Immature natural killer cell (primary cell): ENCODE measurements around the gene DBNDD1. TPM values are rescaled to one million over a fixed set of nuclear protein-coding genes. Genes with fewer than 3 reads are reported as not detected.
"Not testable (repeated sequence)": the region's sequence is repeated elsewhere in the genome, so short reads cannot be mapped to it uniquely, and the experiment has no call there.

Source experiments
- DNase-seq, 3 donors: peaks; one replicate each; pipeline ENCODE4 v3.0.0; 2022; ENCODE audit warnings: mixed read lengths in 1 of 3
- H3K27ac Mint-ChIP-seq, 6 donors: one replicate each; pipeline ENCODE4 v1.8.0; 2020; ENCODE audit warnings: mixed read lengths in 6 of 6, mild to moderate bottlenecking in 5 of 6, inconsistent platforms in 4 of 6, moderate library complexity in 3 of 6
- H3K27me3 Mint-ChIP-seq, 3 donors: one replicate each; pipeline ENCODE4 v1.8.0; 2020 to 2021; ENCODE audit warnings: low read depth in 3 of 3, mild to moderate bottlenecking in 3 of 3, mixed read lengths in 3 of 3, moderate library complexity in 3 of 3, inconsistent platforms in 1 of 3
- H3K36me3 Mint-ChIP-seq, 3 donors: one replicate each; pipeline ENCODE4 v1.8.0; 2020; ENCODE audit warnings: mixed read lengths in 3 of 3, inconsistent platforms in 2 of 3, mild to moderate bottlenecking in 2 of 3
- H3K4me1 Mint-ChIP-seq, 2 donors: one replicate each; pipeline ENCODE4 v1.8.0; 2020; ENCODE audit warnings: inconsistent platforms in 2 of 2, mild to moderate bottlenecking in 2 of 2, mixed read lengths in 2 of 2, moderate library complexity in 1 of 2
- H3K4me3 Mint-ChIP-seq, 5 donors: one replicate each; pipeline ENCODE4 v1.8.0; 2020; ENCODE audit warnings: mild to moderate bottlenecking in 5 of 5, mixed read lengths in 5 of 5, inconsistent platforms in 3 of 5, moderate library complexity in 3 of 5
- H3K9me3 Mint-ChIP-seq, 6 donors: one replicate each; pipeline ENCODE4 v1.8.0; 2020; ENCODE audit warnings: mild to moderate bottlenecking in 6 of 6, mixed read lengths in 6 of 6, inconsistent platforms in 4 of 6, moderate library complexity in 3 of 6
- polyA plus RNA-seq, 3 donors: library from polyadenylated mRNA; unstranded; fragments of 300-500 nt; fragmentation: Illumina TruSeq; gene quantifications; one replicate each; pipeline ENCODE4 v1.2.3, GENCODE V29; 2021

DBNDD1 gene
- polyA plus RNA-seq, 3 donors from 2014 or later: not detected

- H3K36me3 Mint-ChIP-seq: peaks cover 0 to 7% (median 3%) of the 10 kb centered on the region in 3 donors
- no peak overlapping the region for H3K27ac Mint-ChIP-seq
- no peak overlapping the region for H3K4me3 Mint-ChIP-seq
- H3K4me1 Mint-ChIP-seq: peaks cover 0 to 2% of the 10 kb centered on the region in 2 donors
- H3K27me3 Mint-ChIP-seq: peaks cover under 1 to 7% (median 7%) of the 10 kb centered on the region in 3 donors
- no peak for DNase-seq
- H3K9me3 Mint-ChIP-seq: no peaks in the 10 kb centered on the region
These were observed 18.4 kb downstream of the DBNDD1 start for GRCh38 chr16:90000733-90001427.

GRCh38 chr16:89999831-90000574 lies 19.3 kb downstream of the DBNDD1 start:
- H3K4me1 Mint-ChIP-seq: peaks cover 0 to 2% of the 10 kb centered on the region in 2 donors
- peaks cover 0 to 8% (median 3%) of the 10 kb centered on the region in 3 donors for H3K36me3 Mint-ChIP-seq
- DNase-seq: no peak
- no peaks in the 10 kb centered on the region for H3K9me3 Mint-ChIP-seq
- H3K27ac Mint-ChIP-seq: no peak overlapping the region
- peaks cover 8 to 16% (median 14%) of the 10 kb centered on the region in 3 donors for H3K27me3 Mint-ChIP-seq
- no peak overlapping the region for H3K4me3 Mint-ChIP-seq

- Mint-ChIP-seq H3K4me1 (peaks cover 0 to 5% of the 10 kb centered on the region in 2 donors), H3K9me3 (no peaks in the 10 kb centered on the region), H3K27ac (peak overlapping the region in 5 of 6 donors; percentile 69 to 85 (median 75)), H3K27me3 (peaks cover 13 to 22% (median 21%) of the 10 kb centered on the region in 3 donors), H3K36me3 (peaks cover 0 to 17% (median 9%) of the 10 kb centered on the region in 3 donors), H3K4me3 (peak overlapping the region in 1 of 5 donors; percentile 23)
- DNase-seq: no peak
These were observed 23.1 kb downstream of the DBNDD1 start for GRCh38 chr16:89996178-89996489.

DNA sequence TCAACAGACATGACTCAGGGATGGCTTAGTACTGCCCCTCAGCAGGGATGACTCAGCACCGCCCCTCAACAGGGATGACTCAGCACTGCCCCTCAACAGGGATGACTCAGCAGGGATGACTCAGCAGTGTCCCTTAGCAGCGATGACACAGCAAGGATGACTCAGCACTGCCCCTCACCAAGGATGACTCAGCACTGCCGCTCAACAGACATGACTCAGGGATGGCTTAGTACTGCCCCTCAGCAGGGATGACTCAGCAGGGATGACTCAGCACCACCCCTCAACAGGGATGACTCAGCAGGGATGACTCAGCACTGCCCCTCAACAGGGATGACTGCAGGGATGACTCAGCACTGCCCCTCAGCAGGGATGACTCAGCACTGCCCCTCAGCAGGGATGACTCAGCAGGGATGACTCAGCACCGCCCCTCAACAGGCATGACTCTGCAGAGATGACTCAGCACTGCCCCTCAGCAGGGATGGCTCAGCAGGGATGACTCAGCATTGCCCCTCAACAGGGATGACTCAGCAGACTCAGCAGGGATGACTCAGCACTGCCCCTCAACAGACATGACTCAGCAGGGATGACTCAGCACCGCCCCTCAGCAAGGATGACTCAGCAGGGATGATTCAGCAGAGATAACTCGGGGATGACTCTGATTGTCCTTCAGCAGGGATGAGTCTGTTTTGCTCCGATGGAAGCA lies 23.6 kb downstream of the DBNDD1 start:
- H3K9me3 Mint-ChIP-seq, H3K4me1 Mint-ChIP-seq: not testable (repeated sequence)
- peak overlapping the region in 5 of 6 donors; percentile 17 to 85 (median 75) for H3K27ac Mint-ChIP-seq
- H3K4me3 Mint-ChIP-seq: peak overlapping the region in 1 of 5 donors; percentile 23
- peak in 1 of 3 donors; percentile 50 for DNase-seq
- peaks cover 13 to 22% (median 21%) of the 10 kb centered on the region in 3 donors for H3K27me3 Mint-ChIP-seq
- peaks cover 0 to 17% (median 9%) of the 10 kb centered on the region in 3 donors for H3K36me3 Mint-ChIP-seq

DNA sequence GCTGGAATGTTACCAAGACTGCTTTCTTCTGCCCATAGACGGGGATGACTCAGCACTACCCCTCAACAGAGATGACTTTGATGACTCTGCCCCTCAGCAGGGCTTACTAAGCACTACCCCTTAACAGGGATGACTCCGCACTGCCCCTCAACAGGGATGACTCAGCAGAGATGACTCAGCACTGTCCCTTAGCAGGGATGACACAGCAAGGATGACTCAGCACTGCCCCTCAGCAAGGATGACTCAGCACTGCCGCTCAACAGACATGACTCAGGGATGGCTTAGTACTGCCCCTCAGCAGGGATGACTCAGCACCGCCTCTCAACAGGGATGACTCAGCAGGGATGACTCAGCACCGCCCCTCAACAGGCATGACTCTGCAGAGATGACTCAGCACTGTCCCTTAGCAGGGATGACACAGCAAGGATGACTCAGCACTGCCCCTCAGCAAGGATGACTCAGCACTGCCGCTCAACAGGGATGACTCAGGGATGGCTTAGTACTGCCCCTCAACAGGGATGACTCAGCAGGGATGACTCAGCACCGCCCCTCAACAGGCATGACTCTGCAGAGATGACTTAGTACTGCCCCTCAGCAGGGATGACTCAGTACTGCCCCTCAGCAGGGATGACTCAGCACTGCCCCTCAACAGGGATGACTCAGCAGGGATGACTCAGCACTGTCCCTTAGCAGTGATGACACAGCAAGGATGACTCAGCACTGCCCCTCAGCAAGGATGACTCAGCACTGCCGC lies 24.4 kb downstream of the DBNDD1 start:
- peak in 2 of 3 donors; percentile 12 to 50 for DNase-seq
- peaks cover 0 to 13% (median 9%) of the 10 kb centered on the region in 3 donors for H3K36me3 Mint-ChIP-seq
- peak overlapping the region in 4 of 6 donors; percentile 73 to 85 (median 78) for H3K27ac Mint-ChIP-seq
- H3K4me3 Mint-ChIP-seq, H3K9me3 Mint-ChIP-seq, H3K4me1 Mint-ChIP-seq: not testable (repeated sequence)
- peaks cover 13 to 22% (median 21%) of the 10 kb centered on the region in 3 donors for H3K27me3 Mint-ChIP-seq

DNA sequence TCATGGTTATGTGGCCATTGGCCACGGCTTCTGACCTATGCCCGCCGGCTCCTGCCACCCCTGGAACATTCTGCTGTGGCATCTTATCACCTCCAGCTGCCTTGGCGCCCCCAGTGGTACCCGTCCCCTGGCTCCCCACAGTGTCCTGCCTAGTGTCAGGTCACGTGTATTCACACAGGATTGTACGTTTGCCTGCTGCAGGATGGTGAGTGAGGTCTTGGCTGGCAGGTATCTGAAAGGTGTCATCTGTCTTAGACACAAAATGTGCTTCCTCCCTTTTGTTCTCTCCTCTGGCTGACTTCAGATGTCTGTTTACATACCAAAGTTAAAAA lies 24.9 kb downstream of the DBNDD1 start:
- no peak overlapping the region for H3K4me3 Mint-ChIP-seq
- H3K4me1 Mint-ChIP-seq: peaks cover 0 to 5% of the 10 kb centered on the region in 2 donors
- H3K27me3 Mint-ChIP-seq: peaks cover 13 to 22% (median 21%) of the 10 kb centered on the region in 3 donors
- DNase-seq: no peak
- H3K36me3 Mint-ChIP-seq: peaks cover 0 to 13% (median 9%) of the 10 kb centered on the region in 3 donors
- H3K9me3 Mint-ChIP-seq: no peaks in the 10 kb centered on the region
- peak overlapping the region in 4 of 6 donors; percentile 73 to 85 (median 78) for H3K27ac Mint-ChIP-seq

DNA sequence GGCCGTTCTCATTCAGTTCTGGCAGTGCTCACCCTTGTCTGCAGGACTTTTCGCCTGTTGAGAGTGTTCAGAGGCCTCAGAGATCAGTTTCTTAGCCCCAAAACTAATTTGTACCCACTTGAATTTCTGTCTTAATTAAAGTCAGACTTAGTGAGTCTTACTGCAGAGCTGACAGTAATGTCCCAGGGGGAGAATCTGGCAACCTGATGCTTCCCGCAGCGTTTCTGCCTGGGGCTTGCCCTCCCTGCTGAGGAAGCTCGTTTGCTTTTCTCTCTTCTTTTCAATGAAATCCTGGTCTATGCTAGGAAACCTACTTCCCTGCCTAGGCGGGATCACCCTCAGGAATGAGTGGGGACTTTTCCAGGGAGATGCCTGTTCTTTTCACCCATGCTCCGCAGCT lies 25.3 kb downstream of the DBNDD1 start:
- peaks cover 13 to 22% (median 21%) of the 10 kb centered on the region in 3 donors for H3K27me3 Mint-ChIP-seq
- no peak for DNase-seq
- H3K4me1 Mint-ChIP-seq: peaks cover 0 to 5% of the 10 kb centered on the region in 2 donors
- peaks cover 0 to 13% (median 9%) of the 10 kb centered on the region in 3 donors for H3K36me3 Mint-ChIP-seq
- H3K4me3 Mint-ChIP-seq: no peak overlapping the region
- H3K27ac Mint-ChIP-seq: peak overlapping the region in 1 of 6 donors; percentile 23
- no peaks in the 10 kb centered on the region for H3K9me3 Mint-ChIP-seq

GRCh38 chr16:89993377-89993776 lies 25.9 kb downstream of the DBNDD1 start:
- H3K9me3 Mint-ChIP-seq: no peaks in the 10 kb centered on the region
- DNase-seq: no peak
- H3K27me3 Mint-ChIP-seq: peaks cover 13 to 21% (median 20%) of the 10 kb centered on the region in 3 donors
- H3K27ac Mint-ChIP-seq: peak overlapping the region in 1 of 6 donors; percentile 23
- H3K36me3 Mint-ChIP-seq: peaks cover 0 to 16% (median 6%) of the 10 kb centered on the region in 3 donors
- H3K4me3 Mint-ChIP-seq: no peak overlapping the region
- peaks cover 0 to 5% of the 10 kb centered on the region in 2 donors for H3K4me1 Mint-ChIP-seq

GRCh38 chr16:89990799-89991198 lies 28.5 kb downstream of the DBNDD1 start:
- Mint-ChIP-seq H3K36me3 (peaks cover 8 to 16% (median 13%) of the 10 kb centered on the region in 3 donors), H3K4me3 (no peak overlapping the region), H3K9me3 (no peaks in the 10 kb centered on the region), H3K27ac (no peak overlapping the region), H3K4me1 (peaks cover 0 to 3% of the 10 kb centered on the region in 2 donors), H3K27me3 (peaks cover 12 to 15% (median 14%) of the 10 kb centered on the region in 3 donors)
- no peak for DNase-seq

DNA sequence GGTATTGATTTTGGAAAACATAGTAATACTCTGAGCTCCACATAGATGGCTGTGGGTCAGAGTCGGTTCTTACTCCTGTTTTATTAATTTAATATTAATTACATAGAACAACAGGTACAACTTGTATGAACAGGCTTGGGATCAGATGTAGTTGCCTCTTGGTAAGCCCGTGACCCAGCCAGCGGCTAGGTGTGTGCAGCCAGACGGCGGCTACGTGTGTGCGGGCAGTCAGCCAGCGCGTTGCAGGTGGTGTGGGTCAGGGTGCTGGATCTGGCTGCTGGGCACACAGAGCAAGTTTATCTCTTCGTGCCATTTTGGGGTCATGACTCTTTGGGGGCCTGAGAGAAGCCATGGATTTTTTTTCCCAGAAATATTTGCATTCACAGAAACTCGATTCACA lies 30.3 kb downstream of the DBNDD1 start:
- Mint-ChIP-seq H3K27ac (no peak overlapping the region), H3K4me1 (no peaks in the 10 kb centered on the region), H3K27me3 (no peaks in the 10 kb centered on the region), H3K36me3 (peaks cover 15 to 24% (median 18%) of the 10 kb centered on the region in 3 donors), H3K9me3 (no peaks in the 10 kb centered on the region), H3K4me3 (no peak overlapping the region)
- no peak for DNase-seq

- DNase-seq: no peak
- Mint-ChIP-seq H3K4me3 (no peak overlapping the region), H3K27me3 (no peaks in the 10 kb centered on the region), H3K9me3 (no peaks in the 10 kb centered on the region), H3K36me3 (peaks cover 15 to 32% (median 16%) of the 10 kb centered on the region in 3 donors), H3K27ac (no peak overlapping the region), H3K4me1 (no peaks in the 10 kb centered on the region)
These were observed 32.1 kb downstream of the DBNDD1 start for GRCh38 chr16:89987169-89987568.

GRCh38 chr16:89986600-89986999 lies 32.7 kb downstream of the DBNDD1 start:
- no peak for DNase-seq
- H3K4me3 Mint-ChIP-seq: no peak overlapping the region
- H3K4me1 Mint-ChIP-seq: no peaks in the 10 kb centered on the region
- H3K9me3 Mint-ChIP-seq: no peaks in the 10 kb centered on the region
- no peaks in the 10 kb centered on the region for H3K27me3 Mint-ChIP-seq
- no peak overlapping the region for H3K27ac Mint-ChIP-seq
- peaks cover 16 to 34% (median 20%) of the 10 kb centered on the region in 3 donors for H3K36me3 Mint-ChIP-seq

DNA sequence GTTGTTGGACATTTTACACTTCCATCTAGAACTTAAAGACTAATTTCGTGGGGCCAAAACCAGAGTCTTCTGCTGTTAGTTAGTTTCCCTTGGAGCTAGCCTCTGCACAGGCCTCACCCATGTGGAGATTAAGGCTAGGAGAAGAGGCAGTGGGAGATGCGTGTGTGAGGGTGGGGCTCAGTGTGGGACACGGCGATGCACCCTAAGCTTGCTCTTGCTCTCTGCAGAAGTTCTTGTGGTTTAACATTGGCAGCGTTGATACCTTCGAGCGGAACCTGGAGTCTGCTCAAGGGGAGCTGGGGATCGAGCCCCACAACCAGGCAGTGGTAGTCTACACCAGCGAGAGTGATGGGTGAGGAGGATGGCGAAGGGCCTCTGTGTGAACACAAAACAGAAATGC lies 34.0 kb downstream of the DBNDD1 start:
- Mint-ChIP-seq H3K36me3 (peaks cover 16 to 37% (median 23%) of the 10 kb centered on the region in 3 donors), H3K4me1 (no peaks in the 10 kb centered on the region), H3K27ac (no peak overlapping the region), H3K4me3 (no peak overlapping the region), H3K27me3 (peaks cover 0 to under 1% (median 0%) of the 10 kb centered on the region in 3 donors), H3K9me3 (no peaks in the 10 kb centered on the region)
- DNase-seq: no peak
